Bladder microvascular endothelial cell (primary cell): ENCODE measurements around the gene LMX1A. TPM values are rescaled to one million over a fixed set of nuclear protein-coding genes. Genes with fewer than 3 reads are reported as not detected.

ENCODE experiments used
- total RNA-seq: library from RNA; depleted of rRNA; stranded (reverse); fragments of >200 nt; gene quantifications from 2 replicates; pipeline ENCODE4 v1.2.3, GENCODE V29; 2014

The LMX1A gene
- 0.13 TPM in 1 of 2 replicates, not detected in the other for total RNA-seq

DNA sequence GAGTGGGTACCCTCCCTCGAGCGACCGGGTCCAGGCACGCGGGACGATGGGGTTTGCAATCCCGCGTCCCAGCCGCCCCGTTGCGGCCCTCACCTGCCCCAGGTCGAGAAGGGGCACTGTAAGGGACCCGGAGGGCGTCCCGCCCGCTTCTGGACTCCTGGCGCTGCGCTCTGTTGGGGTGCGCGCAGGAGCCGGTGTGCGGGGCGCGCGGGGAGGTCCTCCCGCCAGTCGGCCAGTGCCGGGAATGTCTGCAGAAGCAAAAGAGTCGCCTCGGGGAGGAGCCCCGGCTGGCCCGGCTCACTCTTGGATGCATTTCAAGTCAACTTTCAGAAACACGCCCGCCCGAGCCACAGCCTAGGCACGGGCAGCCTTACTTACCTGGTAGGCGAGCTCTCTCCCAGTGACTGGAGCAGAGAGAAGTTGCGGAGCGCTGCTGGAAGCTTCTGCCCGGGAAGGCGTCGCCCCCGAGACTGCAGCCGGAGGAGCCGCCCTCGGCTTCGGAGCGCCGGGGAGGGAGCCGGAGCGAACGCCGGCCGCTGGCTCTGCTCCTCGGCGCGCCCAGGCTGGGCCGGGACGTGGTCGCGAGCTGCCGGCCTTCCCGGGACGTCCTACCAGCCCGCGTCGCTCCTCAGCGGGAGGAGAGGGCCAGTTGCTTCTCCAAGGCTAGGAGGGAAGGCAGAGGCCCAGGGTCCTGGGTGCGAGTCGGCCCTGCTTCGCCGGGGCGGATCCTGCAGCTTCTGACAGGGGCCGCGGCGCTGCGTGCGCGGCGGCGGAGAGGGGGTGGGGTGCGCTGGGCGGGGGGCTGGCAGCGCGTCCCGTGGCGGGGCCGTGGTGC lies at the start of gene LMX1A:
TSS of gene LMX1A (minus strand) at position 739 of the 835 bp plus-strand sequence. CDS start 1,156 bp downstream, outside the sequence.

Other genes with a start within 250 kb of the LMX1A start
- gene RXRG, start 88.4 kb upstream of the LMX1A start, total RNA-seq, result not detected in 2 replicates
- not detected in 2 replicates for gene LRRC52, start 187.3 kb upstream of the LMX1A start, total RNA-seq